ACC112 (cell line): ENCODE measurements around the gene RECQL5.

Experiments used
- H2AFZ ChIP-seq: fragments of 200-600 bp; sonication (generic); one replicate; pipeline ENCODE4 v1.6.0; 2017; ENCODE audit warnings: antibody characterized with exemption, low read length; ENCODE audit not compliant: unreplicated experiment
- H3K27ac ChIP-seq: fragments of 200-600 bp; sonication (generic); 2 replicates; pipeline ENCODE4 v1.5.1; 2014; ENCODE audit warnings: low read depth, mild to moderate bottlenecking, antibody characterized with exemption, low read length, moderate library complexity
- H3K27me3 ChIP-seq: fragments of 200-600 bp; sonication (generic); 2 replicates; pipeline ENCODE4 v1.6.1; 2014; ENCODE audit warnings: mild to moderate bottlenecking, antibody characterized with exemption, low read length, moderate library complexity, mixed read lengths; ENCODE audit not compliant: insufficient read depth
- H3K36me3 ChIP-seq: fragments of 200-600 bp; sonication (generic); 2 replicates; pipeline ENCODE4 v1.6.1; 2016; ENCODE audit warnings: mild to moderate bottlenecking, antibody characterized with exemption, low read length, moderate library complexity, mixed read lengths; ENCODE audit not compliant: insufficient read depth
- H3K4me1 ChIP-seq: fragments of 200-600 bp; sonication (generic); one replicate; pipeline ENCODE4 v1.6.1; 2016; ENCODE audit warnings: low read length, mixed read lengths; ENCODE audit not compliant: insufficient read depth, unreplicated experiment, control insufficient read depth
- H3K4me3 ChIP-seq: fragments of 200-600 bp; sonication (generic); 2 replicates; pipeline ENCODE4 v1.5.1; 2014; ENCODE audit warnings: mild to moderate bottlenecking, low read depth, low read length
- H3K79me2 ChIP-seq: fragments of 200-600 bp; sonication (generic); one replicate; pipeline ENCODE4 v1.6.0; 2016; ENCODE audit warnings: low read length; ENCODE audit not compliant: control insufficient read depth, unreplicated experiment, insufficient read depth

The RECQL5 gene

GRCh38 chr17:75650874-75651273, 16.1 kb downstream of the RECQL5 start:
- H2AFZ ChIP-seq = no peak overlapping the region
- no peak overlapping the region for H3K4me3 ChIP-seq
- H3K27ac ChIP-seq = no peak overlapping the region
- H3K27me3 ChIP-seq = no peaks in the 10 kb centered on the region
- H3K79me2 ChIP-seq = no peaks in the 10 kb centered on the region
- no peaks in the 10 kb centered on the region for H3K4me1 ChIP-seq
- H3K36me3 ChIP-seq = no peaks in the 10 kb centered on the region; the same call in 1 of the 2 replicates

- Histone ChIP-seq H3K4me1 (no peaks in the 10 kb centered on the region), H3K36me3 (no peaks in the 10 kb centered on the region; the same call in 1 of the 2 replicates)
Observed at GRCh38 chr17:75649687-75650086, 17.3 kb downstream of the RECQL5 start.

GRCh38 chr17:75647921-75648320, 19.0 kb downstream of the RECQL5 start:
- H3K4me3 ChIP-seq = no peak overlapping the region
- H2AFZ ChIP-seq = no peak overlapping the region
- no peaks in the 10 kb centered on the region; the same call in 1 of the 2 replicates for H3K36me3 ChIP-seq
- H3K4me1 ChIP-seq = no peaks in the 10 kb centered on the region
- H3K27ac ChIP-seq = no peak overlapping the region
- no peaks in the 10 kb centered on the region for H3K27me3 ChIP-seq
- no peaks in the 10 kb centered on the region for H3K79me2 ChIP-seq

More at GRCh38 chr17:75649687-75650086, 17.3 kb downstream of the RECQL5 start:
- Histone ChIP-seq H2AFZ (no peak overlapping the region), H3K27me3 (no peaks in the 10 kb centered on the region), H3K79me2 (no peaks in the 10 kb centered on the region), H3K27ac (no peak overlapping the region), H3K4me3 (no peak overlapping the region)

- Histone ChIP-seq H3K4me1 (no peaks in the 10 kb centered on the region), H3K27ac (no peak overlapping the region), H3K4me3 (no peak overlapping the region), H2AFZ (no peak overlapping the region), H3K79me2 (no peaks in the 10 kb centered on the region), H3K27me3 (no peaks in the 10 kb centered on the region), H3K36me3 (no peaks in the 10 kb centered on the region; the same call in 1 of the 2 replicates)
Observed at GRCh38 chr17:75647061-75647460, 19.9 kb downstream of the RECQL5 start.

GRCh38 chr17:75646638-75646992, 20.3 kb downstream of the RECQL5 start:
- no peak overlapping the region for H2AFZ ChIP-seq
- H3K27ac ChIP-seq = no peak overlapping the region
- H3K79me2 ChIP-seq = no peaks in the 10 kb centered on the region
- no peaks in the 10 kb centered on the region for H3K4me1 ChIP-seq
- no peaks in the 10 kb centered on the region; the same call in 1 of the 2 replicates for H3K36me3 ChIP-seq
- H3K27me3 ChIP-seq = no peaks in the 10 kb centered on the region
- H3K4me3 ChIP-seq = no peak overlapping the region

GRCh38 chr17:75645889-75646637, 20.9 kb downstream of the RECQL5 start:
- no peak overlapping the region for H2AFZ ChIP-seq
- no peaks in the 10 kb centered on the region for H3K4me1 ChIP-seq
- H3K27ac ChIP-seq = no peak overlapping the region
- H3K36me3 ChIP-seq = no peaks in the 10 kb centered on the region; the same call in 1 of the 2 replicates
- no peaks in the 10 kb centered on the region for H3K27me3 ChIP-seq
- no peak overlapping the region for H3K4me3 ChIP-seq
- no peaks in the 10 kb centered on the region for H3K79me2 ChIP-seq

GRCh38 chr17:75645501-75645888, 21.5 kb downstream of the RECQL5 start:
- Histone ChIP-seq H3K27me3 (no peaks in the 10 kb centered on the region), H3K4me1 (no peaks in the 10 kb centered on the region), H3K36me3 (no peaks in the 10 kb centered on the region; the same call in 1 of the 2 replicates), H3K79me2 (no peaks in the 10 kb centered on the region), H2AFZ (no peak overlapping the region), H3K27ac (no peak overlapping the region), H3K4me3 (no peak overlapping the region)

GRCh38 chr17:75643643-75644017, 23.3 kb downstream of the RECQL5 start:
- Histone ChIP-seq H3K4me3 (no peak overlapping the region), H3K27ac (no peak overlapping the region)

GRCh38 chr17:75642784-75643642, 23.9 kb downstream of the RECQL5 start:
- H3K4me3 ChIP-seq = no peak overlapping the region
- H3K27ac ChIP-seq = no peak overlapping the region
- no peaks in the 10 kb centered on the region for H3K4me1 ChIP-seq
- no peaks in the 10 kb centered on the region for H3K79me2 ChIP-seq
- H3K27me3 ChIP-seq = no peaks in the 10 kb centered on the region
- no peak overlapping the region for H2AFZ ChIP-seq
- no peaks in the 10 kb centered on the region for H3K36me3 ChIP-seq

More at GRCh38 chr17:75643643-75644017, 23.3 kb downstream of the RECQL5 start:
- Histone ChIP-seq H3K79me2 (no peaks in the 10 kb centered on the region), H3K4me1 (no peaks in the 10 kb centered on the region), H2AFZ (no peak overlapping the region), H3K27me3 (no peaks in the 10 kb centered on the region), H3K36me3 (no peaks in the 10 kb centered on the region)

- no peak overlapping the region for H3K27ac ChIP-seq
- H3K27me3 ChIP-seq = no peaks in the 10 kb centered on the region
- no peaks in the 10 kb centered on the region for H3K36me3 ChIP-seq
- H3K4me3 ChIP-seq = no peak overlapping the region
- no peaks in the 10 kb centered on the region for H3K4me1 ChIP-seq
- no peak overlapping the region for H2AFZ ChIP-seq
- no peaks in the 10 kb centered on the region for H3K79me2 ChIP-seq
Observed at GRCh38 chr17:75642182-75642783, 24.7 kb downstream of the RECQL5 start.
